ENCODE results near the gene SLC23A1. TPM values are rescaled to one million over a fixed set of nuclear protein-coding genes. Genes with fewer than 3 reads are reported as not detected.

SLC23A1 gene
- total RNA-seq, 4 donors from 2014 or later = 0.30 to 5.5 (median 1.0) TPM; not detected in 1

GRCh38 chr5:139401546-139401945, 18.4 kb upstream of the SLC23A1 start:
- no peak for DNase-seq
- intact Hi-C loops (cut with DNase I; ENCODE audit: low total_unique reads) = no loop called here
- no peak overlapping the region for H3K4me3 ChIP-seq
- no peaks in the 10 kb centered on the region for H3K27me3 ChIP-seq
- H3K36me3 ChIP-seq = no peaks in the 10 kb centered on the region
- no peaks in the 10 kb centered on the region for H3K9me3 ChIP-seq
- peaks cover 0 to 3% of the 10 kb centered on the region in 2 donors for H3K4me1 ChIP-seq
- H3K27ac ChIP-seq = no peak overlapping the region
- TF ChIP-seq POLR2A (IDR thresholded peaks at IDR 0.05) (no peak), CTCF (IDR thresholded peaks at IDR 0.05) (no peak)

GRCh38 chr5:139399501-139400121, 16.5 kb upstream of the SLC23A1 start:
- Histone ChIP-seq H3K4me3 (no peak overlapping the region), H3K27ac (no peak overlapping the region), H3K4me1 (peaks cover 0 to 3% of the 10 kb centered on the region in 2 donors), H3K9me3 (no peaks in the 10 kb centered on the region), H3K36me3 (no peaks in the 10 kb centered on the region), H3K27me3 (peaks cover 0 to under 1% of the 10 kb centered on the region in 2 donors)
- intact Hi-C loops (cut with DNase I; ENCODE audit: low total_unique reads) = no loop called here
- DNase-seq = no peak
- no peak for TF ChIP-seq CTCF (IDR thresholded peaks at IDR 0.05)
- no peak for TF ChIP-seq POLR2A (IDR thresholded peaks at IDR 0.05)

- H3K36me3 ChIP-seq = no peaks in the 10 kb centered on the region
- H3K27me3 ChIP-seq = peaks cover 9% of the 10 kb centered on the region in 2 donors
- TF ChIP-seq CTCF (IDR thresholded peaks at IDR 0.05) = no peak
- H3K27ac ChIP-seq = no peak overlapping the region
- H3K9me3 ChIP-seq = no peaks in the 10 kb centered on the region
- no peak for DNase-seq
- peaks cover 2 to 7% of the 10 kb centered on the region in 2 donors for H3K4me1 ChIP-seq
- H3K4me3 ChIP-seq = no peak overlapping the region
- intact Hi-C loops (cut with DNase I; ENCODE audit: low total_unique reads) = no loop called here
These were observed 14.8 kb upstream of the SLC23A1 start for GRCh38 chr5:139397921-139398320.

- Histone ChIP-seq H3K27ac (no peak overlapping the region), H3K4me3 (no peak overlapping the region), H3K27me3 (peaks cover 9% of the 10 kb centered on the region in 2 donors), H3K4me1 (peaks cover 0 to 7% of the 10 kb centered on the region in 2 donors), H3K9me3 (no peaks in the 10 kb centered on the region), H3K36me3 (no peaks in the 10 kb centered on the region)
- DNase-seq = no peak
- TF ChIP-seq CTCF (IDR thresholded peaks at IDR 0.05) (no peak), POLR2A (IDR thresholded peaks at IDR 0.05) (no peak)
- intact Hi-C loops (cut with DNase I; ENCODE audit: low total_unique reads) = no loop called here
These were observed 13.6 kb upstream of the SLC23A1 start for GRCh38 chr5:139396691-139397090.

GRCh38 chr5:139395844-139396640, 12.9 kb upstream of the SLC23A1 start:
- H3K36me3 ChIP-seq = no peaks in the 10 kb centered on the region
- intact Hi-C loops (cut with DNase I; ENCODE audit: low total_unique reads) = no loop called here
- DNase-seq = no peak
- TF ChIP-seq POLR2A (IDR thresholded peaks at IDR 0.05) (no peak), CTCF (IDR thresholded peaks at IDR 0.05) (no peak)
- H3K27me3 ChIP-seq = peaks cover 9% of the 10 kb centered on the region in 2 donors
- H3K9me3 ChIP-seq = no peaks in the 10 kb centered on the region
- H3K4me1 ChIP-seq = peaks cover 0 to 7% of the 10 kb centered on the region in 2 donors
- H3K27ac ChIP-seq = no peak overlapping the region
- no peak overlapping the region for H3K4me3 ChIP-seq

All from uterus (tissue), 4 donors.